ENCODE results near the gene KDM1A. TPM values are rescaled to one million over a fixed set of nuclear protein-coding genes. Genes with fewer than 3 reads are reported as not detected.
"Not testable (repeated sequence)": the region's sequence is repeated elsewhere in the genome, so short reads cannot be mapped to it uniquely, and the experiment has no call there.

KDM1A gene
- total and polyA plus RNA-seq, 2 donors, result 34.8 to 118 TPM

GRCh38 chr1:23002218-23002617 lies 17.1 kb upstream of the KDM1A start:
- not testable (repeated sequence) for H3K36me3 ChIP-seq (ENCODE audit: control insufficient read depth in 2 of 2, insufficient read depth in 2 of 2, low read length in 1 of 2); H3K4me3 ChIP-seq (ENCODE audit: low read length in 2 of 2); DNase-seq (ENCODE audit: low read depth in 6 of 9, low spot score in 9 of 9)

GRCh38 chr1:23004112-23004511 lies 15.2 kb upstream of the KDM1A start:
- Histone ChIP-seq H3K4me1 (ENCODE audit: control insufficient read depth in 2 of 2, insufficient read depth in 2 of 2, low read length in 2 of 2) (no peaks in the 10 kb centered on the region), H3K36me3 (ENCODE audit: control insufficient read depth in 2 of 2, insufficient read depth in 2 of 2, low read length in 1 of 2) (no peaks in the 10 kb centered on the region), H3K9me3 (ENCODE audit: control insufficient read depth in 2 of 2, insufficient read depth in 1 of 2, low read length in 1 of 2) (no peaks in the 10 kb centered on the region), H3K27ac (ENCODE audit: low read depth in 1 of 2, low read length in 1 of 2) (no peak overlapping the region), H3K4me3 (ENCODE audit: low read length in 2 of 2) (no peak overlapping the region), H3K27me3 (ENCODE audit: control insufficient read depth in 2 of 2, insufficient read depth in 1 of 2, low read length in 1 of 2) (no peaks in the 10 kb centered on the region)
- WGBS, result 92% methylated on average over 3 of the region's 3 CpGs
- DNase-seq (ENCODE audit: low read depth in 6 of 9, low spot score in 9 of 9), result no peak

More at GRCh38 chr1:23002218-23002617, 17.1 kb upstream of the KDM1A start:
- 97% methylated on average over 7 of the region's 7 CpGs for WGBS
- H3K4me1 ChIP-seq (ENCODE audit: control insufficient read depth in 2 of 2, insufficient read depth in 2 of 2, low read length in 2 of 2); H3K27me3 ChIP-seq (ENCODE audit: control insufficient read depth in 2 of 2, insufficient read depth in 1 of 2, low read length in 1 of 2); H3K27ac ChIP-seq (ENCODE audit: low read depth in 1 of 2, low read length in 1 of 2); H3K9me3 ChIP-seq (ENCODE audit: control insufficient read depth in 2 of 2, insufficient read depth in 1 of 2, low read length in 1 of 2): not testable (repeated sequence)

- not testable (repeated sequence) for H3K9me3 ChIP-seq (ENCODE audit: control insufficient read depth in 2 of 2, insufficient read depth in 1 of 2, low read length in 1 of 2); H3K4me1 ChIP-seq (ENCODE audit: control insufficient read depth in 2 of 2, insufficient read depth in 2 of 2, low read length in 2 of 2); H3K36me3 ChIP-seq (ENCODE audit: control insufficient read depth in 2 of 2, insufficient read depth in 2 of 2, low read length in 1 of 2); H3K27me3 ChIP-seq (ENCODE audit: control insufficient read depth in 2 of 2, insufficient read depth in 1 of 2, low read length in 1 of 2); H3K27ac ChIP-seq (ENCODE audit: low read depth in 1 of 2, low read length in 1 of 2); H3K4me3 ChIP-seq (ENCODE audit: low read length in 2 of 2); DNase-seq (ENCODE audit: low read depth in 6 of 9, low spot score in 9 of 9)
- WGBS, result 92% methylated on average over 3 of the region's 3 CpGs
Observed at GRCh38 chr1:23004769-23005168, 14.5 kb upstream of the KDM1A start.

GRCh38 chr1:23007106-23007505 lies 12.2 kb upstream of the KDM1A start:
- Histone ChIP-seq H3K9me3 (ENCODE audit: control insufficient read depth in 2 of 2, insufficient read depth in 1 of 2, low read length in 1 of 2) (no peaks in the 10 kb centered on the region), H3K27me3 (ENCODE audit: control insufficient read depth in 2 of 2, insufficient read depth in 1 of 2, low read length in 1 of 2) (no peaks in the 10 kb centered on the region), H3K4me3 (ENCODE audit: low read length in 2 of 2) (no peak overlapping the region), H3K27ac (ENCODE audit: low read depth in 1 of 2, low read length in 1 of 2) (no peak overlapping the region), H3K4me1 (ENCODE audit: control insufficient read depth in 2 of 2, insufficient read depth in 2 of 2, low read length in 2 of 2) (no peaks in the 10 kb centered on the region), H3K36me3 (ENCODE audit: control insufficient read depth in 2 of 2, insufficient read depth in 2 of 2, low read length in 1 of 2) (no peaks in the 10 kb centered on the region)
- no peak for DNase-seq (ENCODE audit: low read depth in 6 of 9, low spot score in 9 of 9)
- 96% methylated on average over 4 of the region's 4 CpGs for WGBS

GRCh38 chr1:23008901-23009300 lies 10.4 kb upstream of the KDM1A start:
- Histone ChIP-seq H3K27ac (ENCODE audit: low read depth in 1 of 2, low read length in 1 of 2) (no peak overlapping the region), H3K9me3 (ENCODE audit: control insufficient read depth in 2 of 2, insufficient read depth in 1 of 2, low read length in 1 of 2) (no peaks in the 10 kb centered on the region), H3K4me3 (ENCODE audit: low read length in 2 of 2) (no peak overlapping the region), H3K36me3 (ENCODE audit: control insufficient read depth in 2 of 2, insufficient read depth in 2 of 2, low read length in 1 of 2) (no peaks in the 10 kb centered on the region), H3K27me3 (ENCODE audit: control insufficient read depth in 2 of 2, insufficient read depth in 1 of 2, low read length in 1 of 2) (no peaks in the 10 kb centered on the region), H3K4me1 (ENCODE audit: control insufficient read depth in 2 of 2, insufficient read depth in 2 of 2, low read length in 2 of 2) (no peaks in the 10 kb centered on the region)
- no peak for DNase-seq (ENCODE audit: low read depth in 6 of 9, low spot score in 9 of 9)
- 95% methylated on average over 2 of the region's 2 CpGs for whole genome bisulfite sequencing

GRCh38 chr1:23010025-23010424 lies 9.2 kb upstream of the KDM1A start:
- not testable (repeated sequence) for H3K27me3 ChIP-seq (ENCODE audit: control insufficient read depth in 2 of 2, insufficient read depth in 1 of 2, low read length in 1 of 2); H3K4me3 ChIP-seq (ENCODE audit: low read length in 2 of 2); H3K36me3 ChIP-seq (ENCODE audit: control insufficient read depth in 2 of 2, insufficient read depth in 2 of 2, low read length in 1 of 2); H3K9me3 ChIP-seq (ENCODE audit: control insufficient read depth in 2 of 2, insufficient read depth in 1 of 2, low read length in 1 of 2); H3K4me1 ChIP-seq (ENCODE audit: control insufficient read depth in 2 of 2, insufficient read depth in 2 of 2, low read length in 2 of 2); DNase-seq (ENCODE audit: low read depth in 6 of 9, low spot score in 9 of 9); H3K27ac ChIP-seq (ENCODE audit: low read depth in 1 of 2, low read length in 1 of 2)
- 95% methylated on average over 8 of the region's 8 CpGs for WGBS

- peaks cover 0 to under 1% of the 10 kb centered on the region in 2 donors for H3K4me1 ChIP-seq (ENCODE audit: control insufficient read depth in 2 of 2, insufficient read depth in 2 of 2, low read length in 2 of 2)
- DNase-seq (ENCODE audit: low read depth in 6 of 9, low spot score in 9 of 9), result no peak
- H3K9me3 ChIP-seq (ENCODE audit: control insufficient read depth in 2 of 2, insufficient read depth in 1 of 2, low read length in 1 of 2), result no peaks in the 10 kb centered on the region
- H3K36me3 ChIP-seq (ENCODE audit: control insufficient read depth in 2 of 2, insufficient read depth in 2 of 2, low read length in 1 of 2), result no peaks in the 10 kb centered on the region
- WGBS, result 84% methylated on average over 3 of the region's 3 CpGs
- no peak overlapping the region for H3K4me3 ChIP-seq (ENCODE audit: low read length in 2 of 2)
- H3K27ac ChIP-seq (ENCODE audit: low read depth in 1 of 2, low read length in 1 of 2), result no peak overlapping the region
- no peaks in the 10 kb centered on the region for H3K27me3 ChIP-seq (ENCODE audit: control insufficient read depth in 2 of 2, insufficient read depth in 1 of 2, low read length in 1 of 2)
Observed at GRCh38 chr1:23013657-23014056, 5.6 kb upstream of the KDM1A start.

GRCh38 chr1:23018661-23019093 lies 591 bp upstream of the KDM1A start:
- Histone ChIP-seq H3K27ac (ENCODE audit: low read depth in 1 of 2, low read length in 1 of 2) (peak overlapping the region in 1 of 2 donors; percentile 50), H3K4me3 (ENCODE audit: low read length in 2 of 2) (peak overlapping the region; percentile 76 to 94), H3K4me1 (ENCODE audit: control insufficient read depth in 2 of 2, insufficient read depth in 2 of 2, low read length in 2 of 2) (peaks cover 6 to 7% of the 10 kb centered on the region in 2 donors), H3K36me3 (ENCODE audit: control insufficient read depth in 2 of 2, insufficient read depth in 2 of 2, low read length in 1 of 2) (no peaks in the 10 kb centered on the region), H3K27me3 (ENCODE audit: control insufficient read depth in 2 of 2, insufficient read depth in 1 of 2, low read length in 1 of 2) (no peaks in the 10 kb centered on the region), H3K9me3 (ENCODE audit: control insufficient read depth in 2 of 2, insufficient read depth in 1 of 2, low read length in 1 of 2) (peaks cover 0 to 5% of the 10 kb centered on the region in 2 donors)
- WGBS, result 40% methylated on average over 10 of the region's 10 CpGs
- no peak for DNase-seq (ENCODE audit: low read depth in 6 of 9, low spot score in 9 of 9)

GRCh38 chr1:23019863-23020625 lies 776 bp downstream of the KDM1A start:
- peaks cover 0 to 5% of the 10 kb centered on the region in 2 donors for H3K9me3 ChIP-seq (ENCODE audit: control insufficient read depth in 2 of 2, insufficient read depth in 1 of 2, low read length in 1 of 2)
- WGBS, result under 1% methylated on average over 42 of the region's 42 CpGs
- DNase-seq (ENCODE audit: low read depth in 6 of 9, low spot score in 9 of 9), result peak; percentile 28 to 74 (median 43)
- peaks cover 6 to 7% of the 10 kb centered on the region in 2 donors for H3K4me1 ChIP-seq (ENCODE audit: control insufficient read depth in 2 of 2, insufficient read depth in 2 of 2, low read length in 2 of 2)
- peak overlapping the region; percentile 72 to 94 for H3K27ac ChIP-seq (ENCODE audit: low read depth in 1 of 2, low read length in 1 of 2)
- no peaks in the 10 kb centered on the region for H3K27me3 ChIP-seq (ENCODE audit: control insufficient read depth in 2 of 2, insufficient read depth in 1 of 2, low read length in 1 of 2)
- H3K36me3 ChIP-seq (ENCODE audit: control insufficient read depth in 2 of 2, insufficient read depth in 2 of 2, low read length in 1 of 2), result no peaks in the 10 kb centered on the region
- H3K4me3 ChIP-seq (ENCODE audit: low read length in 2 of 2), result peak overlapping the region; percentile 76 to 94
